Measurements from ENCODE around the gene NISCH.

Gene NISCH

GRCh38 chr3:52420388-52420787 is 35.0 kb upstream of the NISCH start:
- no peak overlapping the region for H3K27ac ChIP-seq (replicated peaks)
- H3K27me3 ChIP-seq (ENCODE audit: insufficient read depth, poor library complexity, severe bottlenecking) = no peaks in the 10 kb centered on the region
- TF ChIP-seq REST (IDR thresholded peaks at IDR 0.05; ENCODE audit: insufficient replicate concordance, low read depth) (no peak), SPI1 (IDR thresholded peaks at IDR 0.05; ENCODE audit: borderline replicate concordance, low read depth) (no peak), CTCF (IDR thresholded peaks at IDR 0.05; ENCODE audit: insufficient read depth, low read length) (no peak), POLR2AphosphoS5 (IDR thresholded peaks at IDR 0.05; ENCODE audit: low read depth) (no peak), GABPA (IDR thresholded peaks at IDR 0.05; ENCODE audit: low read depth) (no peak)
- H3K4me3 ChIP-seq (replicated peaks; ENCODE audit: insufficient read depth, low read length) = no peak overlapping the region
- no peak for DNase-seq (ENCODE audit: low read depth in 1 of 2, low spot score in 1 of 2)

- no peak overlapping the region for H3K27ac ChIP-seq (replicated peaks)
These were observed 32.7 kb upstream of the NISCH start for GRCh38 chr3:52422669-52423068.

GRCh38 chr3:52423173-52423572 is 32.2 kb upstream of the NISCH start:
- no peak for DNase-seq (ENCODE audit: low read depth in 1 of 2, low spot score in 1 of 2)
- Histone ChIP-seq H3K27ac (replicated peaks) (no peak overlapping the region), H3K4me3 (replicated peaks; ENCODE audit: insufficient read depth, low read length) (no peak overlapping the region), H3K27me3 (ENCODE audit: insufficient read depth, poor library complexity, severe bottlenecking) (no peaks in the 10 kb centered on the region)
- TF ChIP-seq CTCF (IDR thresholded peaks at IDR 0.05; ENCODE audit: insufficient read depth, low read length) (no peak), POLR2AphosphoS5 (IDR thresholded peaks at IDR 0.05; ENCODE audit: low read depth) (no peak), REST (IDR thresholded peaks at IDR 0.05; ENCODE audit: insufficient replicate concordance, low read depth) (no peak), SPI1 (IDR thresholded peaks at IDR 0.05; ENCODE audit: borderline replicate concordance, low read depth) (no peak), GABPA (IDR thresholded peaks at IDR 0.05; ENCODE audit: low read depth) (no peak)

More at GRCh38 chr3:52422669-52423068, 32.7 kb upstream of the NISCH start:
- no peak for TF ChIP-seq SPI1 (IDR thresholded peaks at IDR 0.05; ENCODE audit: borderline replicate concordance, low read depth)
- TF ChIP-seq POLR2AphosphoS5 (IDR thresholded peaks at IDR 0.05; ENCODE audit: low read depth) = no peak
- no peak for TF ChIP-seq CTCF (IDR thresholded peaks at IDR 0.05; ENCODE audit: insufficient read depth, low read length)
- TF ChIP-seq GABPA (IDR thresholded peaks at IDR 0.05; ENCODE audit: low read depth) = no peak
- TF ChIP-seq REST (IDR thresholded peaks at IDR 0.05; ENCODE audit: insufficient replicate concordance, low read depth) = no peak
- H3K27me3 ChIP-seq (ENCODE audit: insufficient read depth, poor library complexity, severe bottlenecking) = no peaks in the 10 kb centered on the region
- DNase-seq (ENCODE audit: low read depth in 1 of 2, low spot score in 1 of 2) = no peak
- no peak overlapping the region for H3K4me3 ChIP-seq (replicated peaks; ENCODE audit: insufficient read depth, low read length)

Measured in HL-60 (cell line).